HEK293 (cell line): ENCODE data around the gene AURKAIP1.

Experiments
- CTCF ChIA-PET: fragments of 350-600 bp; formaldehyde crosslinking; extraction: SDS; loops from one replicate; lab custom pipeline; 2021; ENCODE audit warnings: antibody characterized with exemption; lab: Yijun Ruan, JAX
- POLR2A ChIA-PET: fragments of 300-600 bp; formaldehyde crosslinking; extraction: SDS; loops from one replicate; lab custom pipeline; 2020; ENCODE audit warnings: antibody characterized with exemption, inconsistent platforms; lab: Yijun Ruan, JAX
- H3K27ac ChIP-seq: fragments of 200-500 bp; sonication (Bioruptor generic); 2 replicates; pipeline ENCODE4 v1.5.1; 2014; ENCODE audit warnings: low read depth, low read length, control low read depth, inconsistent platforms; ENCODE audit errors: extremely low read depth
- H3K36me3 ChIP-seq, 2 experiments: fragments of 200-500 bp in 1 of 2; sonication (Bioruptor generic) in 1 of 2; 1 replicate in 1 of 2; 2 replicates in 1 of 2; pipeline ENCODE4 v1.5.1; 2014 to 2017; ENCODE audit warnings: inconsistent platforms in 2 of 2, low read length in 2 of 2; ENCODE audit not compliant: control insufficient read depth in 2 of 2, insufficient read depth in 1 of 2
- H3K4me1 ChIP-seq: fragments of 200-500 bp; sonication (Bioruptor generic); 2 replicates; pipeline ENCODE4 v1.5.1; 2014; ENCODE audit warnings: mild to moderate bottlenecking, low read length, inconsistent platforms; ENCODE audit not compliant: control insufficient read depth, insufficient read depth
- H3K4me3 ChIP-seq: 2 replicates; pipeline ENCODE4 v1.5.1; 2011; ENCODE audit warnings: low read depth, mild to moderate bottlenecking, control low read depth, low read length, moderate library complexity
- H3K9me3 ChIP-seq: fragments of 200-500 bp; sonication (Bioruptor generic); 2 replicates; pipeline ENCODE4 v1.5.1; 2014; ENCODE audit warnings: low read depth, low read length, inconsistent platforms; ENCODE audit not compliant: control insufficient read depth, insufficient read depth
- GLIS1 ChIP-seq: fragments of 450-650 bp; formaldehyde crosslinking; IDR thresholded peaks from 2 replicates; pipeline ENCODE4 v1.5.1; 2016; ENCODE audit warnings: missing biosample characterization, missing genetic modification characterization
- HIC1 ChIP-seq: fragments of 450-650 bp; formaldehyde crosslinking; IDR thresholded peaks from 2 replicates; pipeline ENCODE4 v1.5.1; 2016; ENCODE audit warnings: missing biosample characterization, missing genetic modification characterization
- HOXD13 ChIP-seq: sonication (generic); formaldehyde crosslinking; IDR thresholded peaks from 2 replicates; pipeline ENCODE4 v1.8.0; 2022; ENCODE audit warnings: missing genetic modification reagents, borderline replicate concordance
- IKZF3 ChIP-seq: fragments of 450-650 bp; IDR thresholded peaks from 2 replicates; pipeline ENCODE4 v1.5.0; 2018; ENCODE audit warnings: missing biosample characterization, mild to moderate bottlenecking, missing genetic modification characterization, moderate library complexity
- KLF1 ChIP-seq: fragments of 450-650 bp; formaldehyde crosslinking; IDR thresholded peaks from 2 replicates; pipeline ENCODE4 v1.5.1; 2016; ENCODE audit warnings: missing biosample characterization, missing genetic modification characterization
- MYNN ChIP-seq: fragments of 450-650 bp; formaldehyde crosslinking; IDR thresholded peaks from 2 replicates; pipeline ENCODE4 v1.5.1; 2016; ENCODE audit warnings: missing biosample characterization, missing genetic modification characterization, borderline replicate concordance
- OSR2 ChIP-seq: fragments of 450-650 bp; formaldehyde crosslinking; IDR thresholded peaks from 2 replicates; pipeline ENCODE4 v1.5.1; 2016; ENCODE audit warnings: missing biosample characterization, missing genetic modification characterization
- SCRT1 ChIP-seq: fragments of 450-650 bp; formaldehyde crosslinking; IDR thresholded peaks from 2 replicates; pipeline ENCODE4 v1.5.1; 2016; ENCODE audit warnings: missing biosample characterization, missing genetic modification characterization, borderline replicate concordance
- TCF7L2 ChIP-seq: IDR thresholded peaks from 2 replicates; pipeline ENCODE4 v1.6.1; 2011; ENCODE audit warnings: low read depth, mild to moderate bottlenecking, inconsistent platforms, low read length, moderate library complexity, borderline replicate concordance
- ZBTB6 ChIP-seq: fragments of 450-650 bp; formaldehyde crosslinking; IDR thresholded peaks from 2 replicates; pipeline ENCODE4 v1.5.1; 2017; ENCODE audit warnings: missing biosample characterization, missing genetic modification characterization
- ZBTB7A ChIP-seq: fragments of 450-650 bp; formaldehyde crosslinking; IDR thresholded peaks from 2 replicates; pipeline ENCODE4 v1.5.1; 2016; ENCODE audit warnings: low read depth, missing biosample characterization, missing genetic modification characterization
- ZNF184 ChIP-seq: fragments of 450-650 bp; IDR thresholded peaks from 2 replicates; pipeline ENCODE4 v1.5.1; 2018; ENCODE audit warnings: missing biosample characterization, mild to moderate bottlenecking, missing genetic modification characterization
- ZNF202 ChIP-seq: fragments of 450-650 bp; formaldehyde crosslinking; IDR thresholded peaks from 2 replicates; pipeline ENCODE4 v1.5.1; 2016; ENCODE audit warnings: missing biosample characterization, missing genetic modification characterization, borderline replicate concordance
- ZNF223 ChIP-seq: fragments of 450-650 bp; formaldehyde crosslinking; IDR thresholded peaks from 2 replicates; pipeline ENCODE4 v1.5.1; 2016; ENCODE audit warnings: missing biosample characterization, missing genetic modification characterization
- ZNF423 ChIP-seq: fragments of 450-650 bp; formaldehyde crosslinking; IDR thresholded peaks from 2 replicates; pipeline ENCODE4 v1.5.1; 2016; ENCODE audit warnings: missing biosample characterization, missing genetic modification characterization
- ZNF654 ChIP-seq: fragments of 450-650 bp; formaldehyde crosslinking; IDR thresholded peaks from 2 replicates; pipeline ENCODE4 v1.5.1; 2016; ENCODE audit warnings: low read depth, missing biosample characterization, missing genetic modification characterization
- ZNF76 ChIP-seq: fragments of 450-650 bp; formaldehyde crosslinking; IDR thresholded peaks from 2 replicates; pipeline ENCODE4; 2016; ENCODE audit warnings: low read depth, missing biosample characterization, missing genetic modification characterization, borderline replicate concordance
- TF ChIP-seq, protein P1 (sequence below): fragments of 450-650 bp; IDR thresholded peaks from 2 replicates; pipeline ENCODE4 v1.5.1; 2018; ENCODE audit warnings: missing biosample characterization, missing genetic modification characterization
- TF ChIP-seq, protein P2 (sequence below): fragments of 450-650 bp; formaldehyde crosslinking; IDR thresholded peaks from 2 replicates; pipeline ENCODE4 v1.5.1; 2017; ENCODE audit warnings: missing biosample characterization, missing genetic modification characterization
- TF ChIP-seq, protein P3 (sequence below): fragments of 450-650 bp; formaldehyde crosslinking; IDR thresholded peaks from 2 replicates; pipeline ENCODE4 v1.5.1; 2016; ENCODE audit warnings: missing biosample characterization, missing genetic modification characterization

AURKAIP1 gene

GRCh38 chr1:1353389-1354151 is 21.4 kb downstream of the AURKAIP1 start (continued):
- no peak for TF ChIP-seq MYNN
- TF ChIP-seq, all 188 proteins: peak for 22

- ChIA-PET CTCF (interaction anchor here (1.0 to 2.7 kb wide), 2 partner anchors 19 to 22 kb away, joined by 4 to 15 read pairs; partner anchors contain the start of gene AURKAIP1), POLR2A (interaction anchor here (0.9 to 1.3 kb wide), 3 partner anchors 22 to 46 kb away, joined by 3 read pairs; partner anchors contain the start of genes AURKAIP1 and CCNL2)
- peaks cover 7% of the 10 kb centered on the region; the same call in 1 of the 2 replicates for H3K4me1 ChIP-seq
- TF ChIP-seq ZNF76 (tag by site-specific recombination) (no peak), SCRT1 (tag by site-specific recombination) (no peak), GLIS1 (tag by site-specific recombination) (peak; percentile 97), HOXD13 (CRISPR knock-in tag) (no peak), ZNF223 (tag by site-specific recombination) (no peak), ZNF423 (tag by site-specific recombination) (0 out of 2 replicates have a peak, but pooled peaks have one; percentile 15), HIC1 (tag by site-specific recombination) (peak; percentile 35; the same call in 1 of the 2 replicates), ZNF654 (tag by site-specific recombination) (no peak), OSR2 (tag by site-specific recombination) (no peak), ZBTB6 (tag by site-specific recombination) (no peak), ZNF202 (no peak), ZNF184 (no peak), ZBTB7A (tag by site-specific recombination) (0 out of 2 replicates have a peak, but pooled peaks have one; percentile 20), KLF1 (tag by site-specific recombination) (no peak), IKZF3 (tag by site-specific recombination) (0 out of 2 replicates have a peak, but pooled peaks have one; percentile 10), TCF7L2 (no peak)
- TF ChIP-seq, protein P1, sequence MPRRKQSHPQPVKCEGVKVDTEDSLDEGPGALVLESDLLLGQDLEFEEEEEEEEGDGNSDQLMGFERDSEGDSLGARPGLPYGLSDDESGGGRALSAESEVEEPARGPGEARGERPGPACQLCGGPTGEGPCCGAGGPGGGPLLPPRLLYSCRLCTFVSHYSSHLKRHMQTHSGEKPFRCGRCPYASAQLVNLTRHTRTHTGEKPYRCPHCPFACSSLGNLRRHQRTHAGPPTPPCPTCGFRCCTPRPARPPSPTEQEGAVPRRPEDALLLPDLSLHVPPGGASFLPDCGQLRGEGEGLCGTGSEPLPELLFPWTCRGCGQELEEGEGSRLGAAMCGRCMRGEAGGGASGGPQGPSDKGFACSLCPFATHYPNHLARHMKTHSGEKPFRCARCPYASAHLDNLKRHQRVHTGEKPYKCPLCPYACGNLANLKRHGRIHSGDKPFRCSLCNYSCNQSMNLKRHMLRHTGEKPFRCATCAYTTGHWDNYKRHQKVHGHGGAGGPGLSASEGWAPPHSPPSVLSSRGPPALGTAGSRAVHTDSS (tag by site-specific recombination) = no peak
- TF ChIP-seq, protein P2, sequence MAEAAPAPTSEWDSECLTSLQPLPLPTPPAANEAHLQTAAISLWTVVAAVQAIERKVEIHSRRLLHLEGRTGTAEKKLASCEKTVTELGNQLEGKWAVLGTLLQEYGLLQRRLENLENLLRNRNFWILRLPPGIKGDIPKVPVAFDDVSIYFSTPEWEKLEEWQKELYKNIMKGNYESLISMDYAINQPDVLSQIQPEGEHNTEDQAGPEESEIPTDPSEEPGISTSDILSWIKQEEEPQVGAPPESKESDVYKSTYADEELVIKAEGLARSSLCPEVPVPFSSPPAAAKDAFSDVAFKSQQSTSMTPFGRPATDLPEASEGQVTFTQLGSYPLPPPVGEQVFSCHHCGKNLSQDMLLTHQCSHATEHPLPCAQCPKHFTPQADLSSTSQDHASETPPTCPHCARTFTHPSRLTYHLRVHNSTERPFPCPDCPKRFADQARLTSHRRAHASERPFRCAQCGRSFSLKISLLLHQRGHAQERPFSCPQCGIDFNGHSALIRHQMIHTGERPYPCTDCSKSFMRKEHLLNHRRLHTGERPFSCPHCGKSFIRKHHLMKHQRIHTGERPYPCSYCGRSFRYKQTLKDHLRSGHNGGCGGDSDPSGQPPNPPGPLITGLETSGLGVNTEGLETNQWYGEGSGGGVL = no peak
- TF ChIP-seq, protein P3, sequence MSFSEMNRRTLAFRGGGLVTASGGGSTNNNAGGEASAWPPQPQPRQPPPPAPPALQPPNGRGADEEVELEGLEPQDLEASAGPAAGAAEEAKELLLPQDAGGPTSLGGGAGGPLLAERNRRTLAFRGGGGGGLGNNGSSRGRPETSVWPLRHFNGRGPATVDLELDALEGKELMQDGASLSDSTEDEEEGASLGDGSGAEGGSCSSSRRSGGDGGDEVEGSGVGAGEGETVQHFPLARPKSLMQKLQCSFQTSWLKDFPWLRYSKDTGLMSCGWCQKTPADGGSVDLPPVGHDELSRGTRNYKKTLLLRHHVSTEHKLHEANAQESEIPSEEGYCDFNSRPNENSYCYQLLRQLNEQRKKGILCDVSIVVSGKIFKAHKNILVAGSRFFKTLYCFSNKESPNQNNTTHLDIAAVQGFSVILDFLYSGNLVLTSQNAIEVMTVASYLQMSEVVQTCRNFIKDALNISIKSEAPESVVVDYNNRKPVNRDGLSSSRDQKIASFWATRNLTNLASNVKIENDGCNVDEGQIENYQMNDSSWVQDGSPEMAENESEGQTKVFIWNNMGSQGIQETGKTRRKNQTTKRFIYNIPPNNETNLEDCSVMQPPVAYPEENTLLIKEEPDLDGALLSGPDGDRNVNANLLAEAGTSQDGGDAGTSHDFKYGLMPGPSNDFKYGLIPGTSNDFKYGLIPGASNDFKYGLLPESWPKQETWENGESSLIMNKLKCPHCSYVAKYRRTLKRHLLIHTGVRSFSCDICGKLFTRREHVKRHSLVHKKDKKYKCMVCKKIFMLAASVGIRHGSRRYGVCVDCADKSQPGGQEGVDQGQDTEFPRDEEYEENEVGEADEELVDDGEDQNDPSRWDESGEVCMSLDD = peak; percentile 13; the same call in 1 of the 2 replicates
Observed at GRCh38 chr1:1352786-1353388, 22.1 kb downstream of the AURKAIP1 start.

More at GRCh38 chr1:1352786-1353388, 22.1 kb downstream of the AURKAIP1 start:
- Histone ChIP-seq H3K36me3 (no peaks in the 10 kb centered on the region), H3K9me3 (no peaks in the 10 kb centered on the region), H3K27ac (no peak overlapping the region), H3K4me3 (no peak overlapping the region)
